MCF 10A (cell line): ENCODE data around the gene KAZALD1. TPM values are rescaled to one million over a fixed set of nuclear protein-coding genes. Genes with fewer than 3 reads are reported as not detected.

Source experiments
- BruUV-seq: library from RNA; stranded (reverse); fragments of 400-500 nt; replicated peaks from 2 replicates; lab custom pipeline; 2021; lab: Mats Ljungman, UMichigan
- CTCF ChIA-PET: fragments of 300-600 bp; sonication (Branson Sonifier 250); formaldehyde crosslinking; extraction: SDS; loops from one replicate; lab custom pipeline; 2021; ENCODE audit warnings: antibody characterized with exemption, inconsistent platforms; lab: Yijun Ruan, JAX
- POLR2A ChIA-PET: fragments of 300-600, 350-650 bp; sonication (Branson Sonifier 250); formaldehyde crosslinking; extraction: SDS; loops from one replicate; lab custom pipeline; 2020; ENCODE audit warnings: antibody characterized with exemption, inconsistent platforms; lab: Yijun Ruan, JAX
- DNase-seq: peaks from one replicate; pipeline ENCODE4 v3.0.0-alpha.2; 2018; ENCODE audit not compliant: unreplicated experiment
- H3K27ac Mint-ChIP-seq: one replicate; pipeline ENCODE4 v1.8.0; 2022; ENCODE audit warnings: mild to moderate bottlenecking, low read depth, mixed read lengths; ENCODE audit not compliant: unreplicated experiment
- H3K27me3 Mint-ChIP-seq: one replicate; pipeline ENCODE4 v1.8.0; 2022; ENCODE audit warnings: mixed read lengths; ENCODE audit not compliant: insufficient read depth, unreplicated experiment
- H3K36me3 Mint-ChIP-seq: one replicate; pipeline ENCODE4 v1.8.0; 2022; ENCODE audit warnings: mild to moderate bottlenecking, moderate library complexity, mixed read lengths; ENCODE audit not compliant: insufficient read depth, unreplicated experiment
- H3K4me1 Mint-ChIP-seq: one replicate; pipeline ENCODE4 v1.8.0; 2022; ENCODE audit warnings: mixed read lengths; ENCODE audit not compliant: insufficient read depth, unreplicated experiment
- H3K4me3 Mint-ChIP-seq: one replicate; pipeline ENCODE4 v1.8.0; 2022; ENCODE audit warnings: mild to moderate bottlenecking, moderate library complexity, mixed read lengths; ENCODE audit not compliant: unreplicated experiment
- H3K9me3 Mint-ChIP-seq: one replicate; pipeline ENCODE4 v1.8.0; 2022; ENCODE audit warnings: mixed read lengths; ENCODE audit not compliant: unreplicated experiment
- CTCF ChIP-seq: fragments of 200-600 bp; IDR thresholded peaks from one replicate; pipeline ENCODE4 v1.8.0; 2022; ENCODE audit warnings: antibody characterized with exemption, mild to moderate bottlenecking; ENCODE audit not compliant: unreplicated experiment
- intact Hi-C: fragments of 100-400 bp; cut with micrococcal nuclease; formaldehyde crosslinking; loops from 2 replicates; pipeline ENCODE4 v1.14.1; 2022
- total RNA-seq: library from RNA; stranded (reverse); gene quantifications from 2 replicates; pipeline ENCODE4 v1.2.3, GENCODE V29; 2022

The KAZALD1 gene
- total RNA-seq, 1 experiment from 2014 or later = 2.4 TPM

GRCh38 chr10:101063050-101063525, 1.3 kb downstream of the KAZALD1 start:
- intact Hi-C loops = no loop called here
- no peak for DNase-seq
- Mint-ChIP-seq H3K27me3 (no peaks in the 10 kb centered on the region), H3K27ac (no peak overlapping the region), H3K4me1 (peaks cover 25% of the 10 kb centered on the region), H3K36me3 (peaks cover 5% of the 10 kb centered on the region), H3K9me3 (no peaks in the 10 kb centered on the region), H3K4me3 (no peak overlapping the region)
- CTCF ChIA-PET = interaction anchor here (0.7 to 10.2 kb wide), 4 partner anchors 9 to 79 kb away, joined by 3 to 151 read pairs (median 14); no protein-coding TSS in a partner anchor
- TF ChIP-seq CTCF = no peak
- POLR2A ChIA-PET = interaction anchor here (0.7 to 6.7 kb wide), 2 partner anchors 21 to 572 kb away, joined by 3 to 55 read pairs; no protein-coding TSS in a partner anchor
- no TSS peak for BruUV-seq

- Mint-ChIP-seq H3K9me3 (no peaks in the 10 kb centered on the region), H3K27ac (no peak overlapping the region), H3K36me3 (peaks cover 5% of the 10 kb centered on the region), H3K4me1 (peaks cover 25% of the 10 kb centered on the region), H3K4me3 (no peak overlapping the region), H3K27me3 (no peaks in the 10 kb centered on the region)
- BruUV-seq = no TSS peak
- CTCF ChIA-PET = interaction anchor here (0.5 to 10.2 kb wide), 8 partner anchors 9 to 909 kb away, joined by 3 to 151 read pairs (median 3); no protein-coding TSS in a partner anchor
- POLR2A ChIA-PET = interaction anchor here (0.7 to 6.7 kb wide), 2 partner anchors 22 to 532 kb away, joined by 3 to 55 read pairs; no protein-coding TSS in a partner anchor
- intact Hi-C loops = no loop called here
- DNase-seq = no peak
- no peak for TF ChIP-seq CTCF
Observed at GRCh38 chr10:101063548-101064414, 2.0 kb downstream of the KAZALD1 start.

- TF ChIP-seq CTCF = no peak
- Mint-ChIP-seq H3K27me3 (no peaks in the 10 kb centered on the region), H3K4me3 (no peak overlapping the region), H3K36me3 (peaks cover 5% of the 10 kb centered on the region), H3K27ac (peak overlapping the region; percentile 81), H3K9me3 (no peaks in the 10 kb centered on the region), H3K4me1 (peaks cover 22% of the 10 kb centered on the region)
- ChIA-PET POLR2A (interaction anchor here (0.7 to 6.7 kb wide), 6 partner anchors 13 to 532 kb away, joined by 3 to 55 read pairs (median 10); partner anchors contain the start of genes LZTS2, PDZD7 and SFXN3), CTCF (interaction anchor here (0.6 to 10.2 kb wide), 5 partner anchors 10 to 203 kb away, joined by 3 to 151 read pairs (median 5); no protein-coding TSS in a partner anchor)
- no peak for DNase-seq
- intact Hi-C loops = loop anchor here (5.0 kb wide), 1 partner anchor 32 kb away; the partner anchor contains the start of genes PDZD7 and SFXN3
- BruUV-seq = no TSS peak
Observed at GRCh38 chr10:101064415-101065030, 2.7 kb downstream of the KAZALD1 start.
